SK-N-SH (cell line): ENCODE data around the gene TANC1. TPM values are rescaled to one million over a fixed set of nuclear protein-coding genes. Genes with fewer than 3 reads are reported as not detected.

ENCODE experiments used
- CTCF ChIA-PET: fragments of 300-600, 350-600 bp; formaldehyde crosslinking; extraction: SDS; loops from one replicate; lab custom pipeline; 2021; lab: Yijun Ruan, JAX
- POLR2A ChIA-PET: fragments of 350-600 bp; sonication (Branson Sonifier 250); formaldehyde crosslinking; extraction: SDS; loops from one replicate; lab custom pipeline; 2020; ENCODE audit warnings: antibody characterized with exemption, inconsistent platforms; lab: Yijun Ruan, JAX
- DNase-seq: peaks from one replicate; pipeline ENCODE4 v3.0.0; 2012
- H2AFZ ChIP-seq: fragments of 200-600 bp; sonication (generic); 2 replicates; pipeline ENCODE4 v1.8.1; 2016; ENCODE audit warnings: antibody characterized with exemption, mild to moderate bottlenecking, low read depth
- H3F3A ChIP-seq: fragments of 200-600 bp; sonication (generic); replicated peaks from 2 replicates; pipeline ENCODE3; 2016; ENCODE audit warnings: antibody characterized with exemption, mild to moderate bottlenecking; ENCODE audit not compliant: insufficient read depth
- H3K27ac ChIP-seq, 2 experiments: fragments of 200-500 bp in 1 of 2; fragments of 200-600 bp in 1 of 2; sonication (Bioruptor generic) in 1 of 2; sonication (generic), shearing (Covaris generic) in 1 of 2; 2 replicates each; pipeline versions ENCODE4 v1.5.1 to v1.6.1; 2014 to 2016; ENCODE audit warnings: low read depth in 2 of 2, inconsistent platforms in 1 of 2, low read length in 1 of 2, mild to moderate bottlenecking in 1 of 2, mixed read lengths in 1 of 2
- H3K27me3 ChIP-seq: fragments of 200-600 bp; sonication (generic), shearing (Covaris generic); 2 replicates; pipeline ENCODE4 v1.6.1; 2016; ENCODE audit warnings: mixed run types; ENCODE audit not compliant: insufficient read depth
- H3K36me3 ChIP-seq, 2 experiments: fragments of 200-500 bp in 1 of 2; fragments of 200-600 bp in 1 of 2; sonication (Bioruptor generic) in 1 of 2; sonication (generic) in 1 of 2; replicated peaks in 1 of 2; 2 replicates each; pipeline versions ENCODE3 to v1.5.1; 2014 to 2016; ENCODE audit warnings: low read length in 1 of 2, mild to moderate bottlenecking in 1 of 2; ENCODE audit not compliant: insufficient read depth in 2 of 2, control insufficient read depth in 1 of 2
- H3K4me1 ChIP-seq, 2 experiments: fragments of 200-500 bp in 1 of 2; fragments of 200-600 bp in 1 of 2; sonication (Bioruptor generic) in 1 of 2; sonication (generic), shearing (Covaris generic) in 1 of 2; 2 replicates each; pipeline versions ENCODE4 v1.5.1 to v1.6.1; 2014 to 2016; ENCODE audit warnings: low read depth in 1 of 2, low read length in 1 of 2, mixed run types in 1 of 2; ENCODE audit not compliant: insufficient read depth in 2 of 2, control insufficient read depth in 1 of 2
- H3K4me2 ChIP-seq: fragments of 200-600 bp; sonication (generic), shearing (Covaris generic); 2 replicates; pipeline ENCODE4 v1.6.1; 2017; ENCODE audit warnings: mixed run types
- H3K4me3 ChIP-seq, 2 experiments: fragments of 200-500 bp in 1 of 2; fragments of 200-600 bp in 1 of 2; sonication (Bioruptor generic) in 1 of 2; sonication (generic), shearing (Covaris generic) in 1 of 2; 2 replicates each; pipeline versions ENCODE4 v1.5.1 to v1.8.1; 2014 to 2016; ENCODE audit warnings: low read depth in 2 of 2, inconsistent platforms in 1 of 2, low read length in 1 of 2, mild to moderate bottlenecking in 1 of 2, mixed read lengths in 1 of 2, moderate library complexity in 1 of 2
- H3K79me2 ChIP-seq: fragments of 200-600 bp; sonication (generic); 2 replicates; pipeline ENCODE4 v1.8.1; 2017; ENCODE audit warnings: mild to moderate bottlenecking; ENCODE audit not compliant: insufficient read depth
- H3K9ac ChIP-seq: fragments of 200-600 bp; sonication (generic); 2 replicates; pipeline ENCODE4 v1.6.1; 2017; ENCODE audit warnings: mixed run types
- H3K9me2 ChIP-seq: fragments of 200-600 bp; sonication (generic); 2 replicates; pipeline ENCODE4 v1.6.1; 2017; ENCODE audit warnings: mixed run types
- H3K9me3 ChIP-seq: fragments of 200-600 bp; sonication (generic); 2 replicates; pipeline ENCODE4 v1.6.1; 2017; ENCODE audit warnings: mixed run types, mild to moderate bottlenecking, moderate library complexity
- H4K20me1 ChIP-seq: fragments of 200-600 bp; sonication (generic); 2 replicates; pipeline ENCODE4 v1.6.1; 2017; ENCODE audit warnings: mild to moderate bottlenecking, mixed run types; ENCODE audit not compliant: insufficient read depth
- CTCF ChIP-seq: fragments of 200-600 bp; sonication (generic); IDR thresholded peaks from 2 replicates; pipeline ENCODE4 v1.6.1; 2017; ENCODE audit warnings: antibody characterized with exemption, mild to moderate bottlenecking, moderate library complexity
- FOSL2 ChIP-seq: IDR thresholded peaks from 2 replicates; pipeline ENCODE4 v1.4.0; 2012; ENCODE audit warnings: low read depth, mild to moderate bottlenecking, moderate library complexity, borderline replicate concordance
- FOXJ3 ChIP-seq: sonication (generic); formaldehyde crosslinking; IDR thresholded peaks from 2 replicates; pipeline ENCODE4 v1.5.1; 2020; ENCODE audit warnings: mild to moderate bottlenecking, missing genetic modification reagents
- GATA2 ChIP-seq: sonication (generic); formaldehyde crosslinking; IDR thresholded peaks from 2 replicates; pipeline ENCODE4 v1.5.0; 2020; ENCODE audit warnings: mild to moderate bottlenecking, missing genetic modification reagents
- JUND ChIP-seq: IDR thresholded peaks from 2 replicates; pipeline ENCODE4 v1.4.0; 2012
- POLR2AphosphoS5 ChIP-seq: IDR thresholded peaks from 2 replicates; pipeline ENCODE4 v1.6.1; 2012; ENCODE audit warnings: low read depth, low read length
- RFX5 ChIP-seq: IDR thresholded peaks from 2 replicates; pipeline ENCODE4 v1.6.1; 2012; ENCODE audit warnings: mild to moderate bottlenecking, improper control_type of control experiment, low read length
- TCF12 ChIP-seq: IDR thresholded peaks from 2 replicates; pipeline ENCODE4 v1.4.0; 2012
- TEAD4 ChIP-seq: IDR thresholded peaks from 2 replicates; pipeline ENCODE4 v1.4.0; 2012; ENCODE audit warnings: mild to moderate bottlenecking, borderline replicate concordance; ENCODE audit not compliant: insufficient read depth
- USF2 ChIP-seq: fragments of 150-350 bp; IDR thresholded peaks from 2 replicates; pipeline ENCODE4 v1.6.1; 2017; ENCODE audit warnings: antibody characterized with exemption, low read length, low read depth, borderline replicate concordance
- polyA plus RNA-seq, 3 experiments: library from polyadenylated mRNA; depleted of rRNA; stranded (reverse); fragments of >200 nt; gene quantifications; 2 replicates each; pipeline ENCODE4 v1.2.3, GENCODE V29; 2012
- TF ChIP-seq, protein P1 (sequence below): IDR thresholded peaks from 2 replicates; pipeline ENCODE4; 2012
- TF ChIP-seq, protein P2 (sequence below): IDR thresholded peaks from 2 replicates; pipeline ENCODE4 v1.4.0; 2012; ENCODE audit warnings: low read depth

The TANC1 gene
- polyA plus RNA-seq, 1 of the 3 experiments (the other 2 are of a cell fraction): 19.2 TPM

DNA sequence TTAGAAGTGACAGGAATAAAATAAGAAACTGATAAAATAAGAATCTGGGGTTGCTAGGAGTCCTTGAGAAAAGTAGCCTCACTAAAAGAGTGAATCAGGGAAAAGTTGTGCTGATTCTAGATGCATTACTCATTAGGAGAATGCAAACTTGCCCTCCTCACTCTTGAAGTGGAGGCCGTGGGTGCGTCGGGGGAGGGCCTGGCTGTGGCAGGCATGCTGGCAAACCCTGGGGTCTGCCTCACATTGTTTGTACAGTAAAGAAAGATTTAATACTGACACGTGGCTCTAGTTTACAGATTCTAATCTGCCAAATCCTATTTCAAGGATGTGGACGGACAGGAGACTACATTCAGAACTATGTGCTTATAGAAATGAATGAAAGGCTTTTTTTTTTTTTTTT is 41.9 kb downstream of the TANC1 start (continued):
- no peak for TF ChIP-seq CTCF
- TF ChIP-seq RFX5: no peak
- TF ChIP-seq, protein P1, sequence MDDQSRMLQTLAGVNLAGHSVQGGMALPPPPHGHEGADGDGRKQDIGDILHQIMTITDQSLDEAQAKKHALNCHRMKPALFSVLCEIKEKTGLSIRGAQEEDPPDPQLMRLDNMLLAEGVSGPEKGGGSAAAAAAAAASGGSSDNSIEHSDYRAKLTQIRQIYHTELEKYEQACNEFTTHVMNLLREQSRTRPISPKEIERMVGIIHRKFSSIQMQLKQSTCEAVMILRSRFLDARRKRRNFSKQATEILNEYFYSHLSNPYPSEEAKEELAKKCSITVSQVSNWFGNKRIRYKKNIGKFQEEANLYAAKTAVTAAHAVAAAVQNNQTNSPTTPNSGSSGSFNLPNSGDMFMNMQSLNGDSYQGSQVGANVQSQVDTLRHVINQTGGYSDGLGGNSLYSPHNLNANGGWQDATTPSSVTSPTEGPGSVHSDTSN: peak; percentile 40
- TF ChIP-seq, protein P2, sequence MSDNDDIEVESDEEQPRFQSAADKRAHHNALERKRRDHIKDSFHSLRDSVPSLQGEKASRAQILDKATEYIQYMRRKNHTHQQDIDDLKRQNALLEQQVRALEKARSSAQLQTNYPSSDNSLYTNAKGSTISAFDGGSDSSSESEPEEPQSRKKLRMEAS: peak; percentile 52; the same call in 1 of the 2 replicates
- no peak for TF ChIP-seq POLR2AphosphoS5
- TF ChIP-seq FOXJ3 (CRISPR knock-in tag): no peak
- TF ChIP-seq TCF12: no peak

GRCh38 chr2:159010963-159011362 is 42.5 kb downstream of the TANC1 start:
- no peak overlapping the region for H3K4me3 ChIP-seq
- peak overlapping the region; percentile 53 to 85; a peak in 3 of 4 replicates for H3K27ac ChIP-seq
- H3K9ac ChIP-seq: no peak overlapping the region; the same call in 1 of the 2 replicates
- H3K79me2 ChIP-seq: peaks cover 73% of the 10 kb centered on the region
- H3F3A ChIP-seq: peaks cover 20% of the 10 kb centered on the region
- peaks cover 4 to 11% of the 10 kb centered on the region in 2 experiments; a peak in 3 of 4 replicates for H3K4me1 ChIP-seq
- ChIA-PET CTCF (no interaction called here), POLR2A (no interaction called here)
- peaks cover 11 to 39% of the 10 kb centered on the region in 2 experiments for H3K36me3 ChIP-seq
- no peaks in the 10 kb centered on the region; the same call in 1 of the 2 replicates for H3K9me3 ChIP-seq
- no peaks in the 10 kb centered on the region for H3K9me2 ChIP-seq
- H3K4me2 ChIP-seq: 0 out of 2 replicates have a peak overlapping the region, but pooled peaks have one; percentile 25
- H2AFZ ChIP-seq: no peak overlapping the region
- no peaks in the 10 kb centered on the region for H3K27me3 ChIP-seq
- no peak for DNase-seq
- no peaks in the 10 kb centered on the region for H4K20me1 ChIP-seq
- TF ChIP-seq, protein P1: no peak
- TF ChIP-seq TEAD4: no peak
- no peak for TF ChIP-seq JUND
- TF ChIP-seq USF2: no peak
- TF ChIP-seq GATA2 (CRISPR knock-in tag): no peak
- no peak for TF ChIP-seq FOSL2
- TF ChIP-seq POLR2AphosphoS5: no peak
- TF ChIP-seq RFX5: no peak
